ENCODE data around the gene CIPC.

CIPC gene, protein sequence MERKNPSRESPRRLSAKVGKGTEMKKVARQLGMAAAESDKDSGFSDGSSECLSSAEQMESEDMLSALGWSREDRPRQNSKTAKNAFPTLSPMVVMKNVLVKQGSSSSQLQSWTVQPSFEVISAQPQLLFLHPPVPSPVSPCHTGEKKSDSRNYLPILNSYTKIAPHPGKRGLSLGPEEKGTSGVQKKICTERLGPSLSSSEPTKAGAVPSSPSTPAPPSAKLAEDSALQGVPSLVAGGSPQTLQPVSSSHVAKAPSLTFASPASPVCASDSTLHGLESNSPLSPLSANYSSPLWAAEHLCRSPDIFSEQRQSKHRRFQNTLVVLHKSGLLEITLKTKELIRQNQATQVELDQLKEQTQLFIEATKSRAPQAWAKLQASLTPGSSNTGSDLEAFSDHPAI

DNA sequence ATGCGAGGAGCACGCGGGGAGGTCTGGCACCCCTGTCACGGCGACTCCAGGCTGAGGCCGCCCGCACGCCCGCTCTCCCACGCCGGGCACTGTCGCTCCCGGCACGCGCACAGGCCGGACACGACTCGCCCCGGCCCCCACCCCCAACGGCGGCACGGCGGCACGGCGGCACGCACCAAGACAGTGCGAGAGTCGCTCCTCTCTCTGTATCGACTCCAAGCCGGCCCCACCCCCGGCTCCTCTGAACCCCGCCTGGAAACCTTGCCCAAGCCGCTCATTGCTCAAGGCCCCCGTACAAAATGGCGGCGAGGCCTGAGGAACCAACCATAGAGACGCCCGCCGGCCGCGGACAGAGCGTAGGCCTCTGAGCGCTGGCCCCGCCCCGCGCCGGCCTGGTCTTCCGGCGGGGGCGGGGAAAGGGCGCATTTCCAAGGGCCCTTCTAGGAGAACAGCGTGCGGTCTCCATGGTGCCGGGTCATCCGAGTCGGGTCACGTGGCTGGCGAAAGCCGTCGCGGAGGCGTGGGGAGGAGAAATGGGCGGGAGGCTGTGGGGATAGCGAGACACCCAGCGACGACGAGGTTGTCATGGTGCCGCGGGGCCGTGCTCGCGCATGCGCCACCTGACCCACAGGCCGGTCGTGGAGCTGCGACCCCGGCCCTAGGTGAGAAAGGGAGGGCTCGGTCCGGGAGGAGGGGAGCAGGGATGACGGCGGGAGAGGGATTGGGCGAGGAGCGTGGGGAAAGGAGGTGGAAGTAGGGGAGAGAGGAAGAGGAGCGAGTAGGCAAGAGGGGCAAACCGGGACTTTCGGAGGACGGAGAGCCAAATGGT is at the start of gene CIPC:
TSS of gene CIPC (plus strand) at position 559 of the 829 bp plus-strand sequence. CDS start 7,451 bp downstream, outside the sequence.
- peak; percentile 97 for DNase-seq

DNA sequence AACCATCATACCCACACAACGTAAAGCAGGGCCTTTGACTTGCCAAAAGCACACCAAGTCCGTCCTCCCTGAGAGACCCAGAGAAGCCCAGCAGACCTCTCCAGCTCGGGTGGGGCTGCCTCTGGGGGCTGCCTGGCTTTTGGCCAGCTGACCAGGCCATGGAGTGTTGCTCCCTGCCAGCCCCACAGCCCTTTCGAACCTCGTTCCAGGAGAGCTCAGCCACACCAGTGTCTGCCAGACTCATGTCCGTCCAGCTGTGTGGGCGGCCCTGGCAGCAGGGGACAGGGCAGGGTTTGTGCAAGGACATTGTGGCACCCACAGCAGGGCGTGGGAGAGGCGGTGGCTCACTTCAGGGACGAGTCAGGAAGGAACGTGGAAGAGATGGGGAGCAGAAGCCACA is 46.9 kb upstream of the CIPC start:
- no peak for DNase-seq

DNA sequence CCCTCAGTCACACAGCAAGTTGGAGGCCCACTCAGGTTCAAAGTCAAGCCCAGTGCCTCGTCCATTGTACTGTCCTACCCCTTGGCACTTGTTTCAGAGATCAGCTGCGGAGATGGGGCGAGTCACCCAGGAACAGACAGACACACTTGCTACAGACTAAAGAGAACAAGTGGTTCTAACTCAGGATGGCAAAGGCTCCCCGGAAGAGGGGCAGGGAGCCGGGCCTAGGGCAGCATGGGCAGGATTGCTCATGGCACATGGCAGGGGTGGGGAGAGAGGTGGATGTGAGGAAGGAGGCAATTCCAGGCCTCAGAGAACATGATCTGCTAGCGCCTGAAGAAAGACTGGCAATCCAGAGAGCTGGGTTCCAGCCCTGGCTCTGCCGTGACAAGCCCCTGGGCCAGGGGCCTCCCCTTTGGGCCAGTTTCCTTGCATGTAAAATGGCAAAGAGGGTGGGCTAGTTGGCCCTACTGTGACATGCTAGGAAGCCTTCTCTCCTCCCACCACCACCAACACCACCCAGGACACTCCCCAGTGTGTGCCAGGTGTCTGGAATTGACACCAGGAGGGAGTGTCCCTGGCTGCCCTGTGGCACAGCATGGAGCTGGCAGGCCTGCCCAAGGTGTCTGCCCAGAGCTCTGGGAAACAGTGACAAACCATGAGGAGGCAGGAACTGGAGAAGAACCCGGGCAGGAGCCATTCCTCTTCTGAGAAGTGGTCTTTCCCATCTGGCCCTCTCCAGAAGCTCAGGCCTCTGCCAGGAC is 45.6 kb upstream of the CIPC start:
- no peak for DNase-seq

DNA sequence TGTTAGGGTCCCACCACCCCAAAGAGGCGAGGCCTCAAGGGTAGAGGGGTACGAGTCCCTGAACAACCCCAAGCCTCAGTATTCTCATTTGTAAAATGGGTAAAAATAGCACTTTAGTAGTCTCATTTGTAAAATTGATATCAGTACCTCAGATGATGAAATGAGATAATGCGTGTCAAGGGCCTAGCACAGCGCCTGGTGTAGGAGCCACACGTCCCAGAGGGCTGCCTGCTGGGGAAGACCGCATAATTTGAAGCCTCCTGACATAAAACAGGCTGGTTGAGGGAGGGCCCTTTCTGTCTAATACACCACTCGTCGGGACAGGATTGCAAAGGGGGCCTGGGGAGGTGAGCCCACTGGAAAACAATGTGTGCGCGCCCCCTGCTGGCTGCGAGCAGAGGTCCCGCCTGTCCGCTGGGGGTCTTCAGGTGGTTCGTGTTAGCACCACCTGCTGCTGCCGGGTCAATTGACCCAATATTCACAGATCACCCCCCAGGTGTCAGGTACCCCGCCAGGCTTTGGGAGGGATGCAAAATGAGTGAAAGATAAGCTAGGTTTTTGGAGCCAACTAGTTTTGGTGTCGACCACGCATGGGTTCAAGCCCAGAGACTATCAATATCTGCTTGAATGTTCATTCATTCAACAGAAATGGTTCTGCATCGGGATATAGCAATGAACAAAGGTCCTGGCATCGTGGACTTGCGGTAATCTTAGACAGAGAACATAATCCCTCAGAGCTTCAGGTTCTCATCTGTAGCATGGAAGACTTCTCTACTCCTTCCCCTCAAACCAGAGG is 44.8 kb upstream of the CIPC start:
- DNase-seq, result peak; percentile 52

DNA sequence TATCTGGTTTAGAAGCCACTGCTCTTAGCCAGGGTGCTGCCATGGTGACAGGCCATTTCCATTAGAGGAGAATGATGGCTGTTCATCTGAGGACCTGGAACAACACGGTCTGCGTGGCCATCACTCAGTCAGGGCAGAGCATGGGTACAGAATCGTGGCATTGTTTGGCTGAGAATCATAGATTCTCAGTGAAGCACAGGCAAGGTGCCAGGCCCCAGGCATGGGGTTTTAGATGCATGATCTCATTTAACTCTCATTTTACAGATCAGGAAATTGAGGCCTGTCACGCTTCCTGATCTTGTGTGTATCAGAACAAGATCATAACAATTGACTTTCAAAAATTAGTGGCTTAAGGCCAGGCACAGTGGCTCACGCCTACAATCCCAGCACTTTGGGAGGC is 42.8 kb upstream of the CIPC start:
- no peak for DNase-seq

DNA sequence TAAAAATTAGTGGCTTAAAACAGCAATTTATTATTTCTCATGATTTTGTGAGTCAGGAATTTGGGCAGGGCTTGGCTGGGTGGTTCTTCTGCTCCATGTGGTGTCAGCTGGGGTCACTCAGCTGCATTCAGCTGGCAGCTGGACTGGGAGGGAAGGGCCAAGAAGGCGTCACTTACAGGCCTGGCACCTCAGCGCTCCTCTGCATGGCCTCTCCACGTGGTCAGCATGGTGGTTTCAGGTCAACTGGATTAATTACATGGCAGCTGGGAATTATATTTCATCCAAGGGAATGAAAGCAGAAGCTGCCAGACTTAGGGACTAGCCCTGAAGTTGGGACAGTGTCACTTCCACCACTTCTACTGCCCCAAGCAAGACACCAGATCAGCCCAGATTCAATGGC is 42.1 kb upstream of the CIPC start:
- DNase-seq, result no peak

DNA sequence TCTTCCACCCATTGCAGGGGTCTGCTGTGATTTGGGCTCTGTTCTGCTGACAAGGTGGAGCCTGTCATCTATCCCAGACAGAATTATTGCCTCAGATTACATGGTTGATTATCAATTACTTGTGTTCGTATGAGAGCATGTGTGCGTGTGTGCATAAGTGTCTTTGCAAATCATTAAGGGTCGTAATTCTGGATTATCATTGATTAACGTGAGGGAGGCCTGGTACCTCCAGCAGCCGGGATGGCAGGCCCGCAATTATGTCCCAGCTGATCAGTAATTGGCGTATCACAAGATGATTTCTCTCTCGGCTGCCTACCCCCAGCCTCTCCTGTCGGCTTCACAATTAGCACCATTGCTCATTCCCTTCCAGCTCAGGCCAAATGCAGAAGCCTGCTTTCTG is 39.9 kb upstream of the CIPC start:
- no peak for DNase-seq

DNA sequence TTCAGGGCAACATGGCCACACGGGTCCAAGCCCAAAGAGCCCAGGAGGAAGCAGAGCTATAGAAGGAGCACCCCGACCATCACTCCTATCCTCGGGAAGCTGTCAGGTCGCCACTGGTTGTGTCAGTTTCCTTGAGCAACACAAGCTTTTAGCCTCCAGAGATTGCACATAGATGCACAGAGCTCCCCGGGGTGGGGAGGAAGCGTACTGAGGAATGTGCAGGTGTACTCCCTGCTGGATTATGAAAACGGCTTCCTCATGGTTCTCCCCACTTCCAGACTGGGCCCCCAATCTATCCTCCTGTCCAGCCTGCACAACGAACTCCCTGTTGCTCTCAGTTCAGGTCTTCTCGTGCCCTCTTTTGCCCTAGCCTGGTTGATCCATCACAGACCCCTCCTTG is 39.3 kb upstream of the CIPC start:
- DNase-seq, result no peak

DNA sequence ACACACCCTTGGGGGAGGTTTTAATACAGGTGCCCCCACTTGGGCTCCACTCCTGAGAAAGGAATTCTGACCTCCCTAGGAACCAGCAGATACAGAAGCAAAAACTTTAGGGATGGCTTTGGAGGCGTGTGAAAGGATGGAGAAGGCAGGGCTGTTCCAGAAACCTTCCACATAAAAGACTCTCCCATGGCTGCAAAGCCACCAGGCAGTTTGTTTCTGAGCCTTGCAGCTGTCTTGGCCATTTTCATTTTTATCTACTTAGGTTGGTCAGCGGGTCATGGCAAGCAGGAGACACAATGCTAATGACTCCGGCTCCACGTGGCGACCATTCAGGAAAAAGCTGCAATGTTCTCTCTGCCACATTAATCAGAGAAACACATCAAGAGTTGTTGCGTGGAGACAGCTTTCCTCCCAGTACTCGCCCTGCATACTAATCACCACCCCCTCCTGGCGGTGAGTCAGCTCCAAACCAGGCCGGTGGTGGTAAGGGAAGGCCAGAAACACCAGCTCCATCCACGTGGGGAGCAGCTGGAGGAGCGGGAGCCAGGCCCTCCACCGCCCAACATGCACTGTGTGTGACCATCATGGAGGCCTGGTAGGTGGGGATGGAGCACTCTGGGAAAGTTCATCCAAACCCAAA is 38.7 kb upstream of the CIPC start:
- DNase-seq, result no peak

DNA sequence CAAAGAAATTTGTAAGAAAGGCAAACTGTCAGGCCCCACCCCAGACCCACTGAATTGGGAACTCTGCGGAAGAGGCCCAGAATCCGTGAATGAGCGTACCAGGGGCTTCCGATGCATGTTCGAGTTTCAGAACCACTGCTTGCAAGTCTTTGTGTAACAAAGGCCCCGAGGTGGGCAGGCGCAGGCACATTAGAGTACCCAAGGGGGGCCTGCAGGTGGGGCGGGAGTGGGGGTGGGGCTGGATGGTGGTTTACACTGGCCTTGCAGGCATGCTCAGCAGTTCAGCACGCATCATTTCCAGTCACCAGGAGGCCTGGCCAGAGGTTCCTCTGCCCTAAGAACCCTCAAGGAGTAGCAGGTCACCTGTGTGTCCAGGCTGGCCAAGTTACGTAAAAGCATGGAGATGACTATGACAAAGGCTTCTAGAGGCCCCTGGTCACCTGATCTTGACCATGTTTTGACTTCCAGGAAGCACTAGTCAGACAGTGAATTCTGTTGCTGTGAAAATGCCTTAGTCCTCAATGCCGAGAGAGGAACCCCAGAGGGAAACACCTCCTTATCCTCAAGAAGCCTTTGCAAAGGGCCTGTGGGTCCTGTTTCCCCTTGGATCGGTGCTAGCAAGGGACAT is 36.3 kb upstream of the CIPC start:
- no peak for DNase-seq

DNA sequence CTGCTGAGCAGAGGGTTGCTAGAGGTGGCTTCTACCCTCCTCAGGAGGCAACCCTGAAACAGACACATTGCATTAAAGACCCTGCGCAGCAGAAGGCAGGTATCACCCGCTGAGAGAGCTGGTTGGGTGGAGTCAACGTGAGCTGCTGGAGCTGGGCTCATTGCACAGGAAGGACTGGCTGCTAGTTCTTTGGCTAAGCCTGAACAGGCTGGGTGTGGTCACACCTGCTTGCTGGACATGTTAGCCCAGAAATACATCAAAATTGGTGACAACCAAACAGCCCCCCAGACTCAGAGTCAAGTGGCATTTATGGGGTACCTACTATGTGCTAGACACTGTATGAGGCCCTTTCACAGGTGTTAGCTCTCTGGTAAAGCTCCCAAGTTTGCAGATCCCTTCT is 35.8 kb upstream of the CIPC start:
- no peak for DNase-seq

DNA sequence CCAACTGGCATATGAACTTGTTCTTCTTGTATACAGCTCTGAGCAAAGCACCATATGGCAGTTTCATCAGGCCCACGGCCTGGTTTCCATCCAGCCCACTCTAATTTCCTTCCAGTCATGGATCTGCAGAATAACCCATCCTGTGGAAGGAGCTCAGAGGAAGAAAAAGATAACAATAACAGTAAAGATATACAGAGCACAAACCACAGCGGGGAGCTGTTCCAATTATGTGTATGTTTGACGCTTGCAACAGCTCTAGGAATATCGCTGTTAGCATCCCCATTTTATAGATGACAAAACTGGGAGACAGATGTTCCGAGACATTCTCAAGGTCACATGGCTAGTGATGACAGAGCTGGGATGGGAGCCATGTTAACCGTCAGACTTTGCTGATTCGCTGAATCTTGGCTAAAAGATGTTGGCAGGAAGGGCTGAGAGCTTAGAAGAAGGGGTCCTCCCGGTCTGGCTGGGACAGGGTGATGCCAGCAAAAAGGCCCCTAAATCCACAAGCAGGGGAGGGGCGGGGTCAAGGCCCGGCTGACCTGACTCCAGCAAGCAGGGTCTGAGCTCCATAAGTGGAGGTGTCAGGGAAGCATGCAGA is 34.4 kb upstream of the CIPC start:
- DNase-seq, result no peak

DNA sequence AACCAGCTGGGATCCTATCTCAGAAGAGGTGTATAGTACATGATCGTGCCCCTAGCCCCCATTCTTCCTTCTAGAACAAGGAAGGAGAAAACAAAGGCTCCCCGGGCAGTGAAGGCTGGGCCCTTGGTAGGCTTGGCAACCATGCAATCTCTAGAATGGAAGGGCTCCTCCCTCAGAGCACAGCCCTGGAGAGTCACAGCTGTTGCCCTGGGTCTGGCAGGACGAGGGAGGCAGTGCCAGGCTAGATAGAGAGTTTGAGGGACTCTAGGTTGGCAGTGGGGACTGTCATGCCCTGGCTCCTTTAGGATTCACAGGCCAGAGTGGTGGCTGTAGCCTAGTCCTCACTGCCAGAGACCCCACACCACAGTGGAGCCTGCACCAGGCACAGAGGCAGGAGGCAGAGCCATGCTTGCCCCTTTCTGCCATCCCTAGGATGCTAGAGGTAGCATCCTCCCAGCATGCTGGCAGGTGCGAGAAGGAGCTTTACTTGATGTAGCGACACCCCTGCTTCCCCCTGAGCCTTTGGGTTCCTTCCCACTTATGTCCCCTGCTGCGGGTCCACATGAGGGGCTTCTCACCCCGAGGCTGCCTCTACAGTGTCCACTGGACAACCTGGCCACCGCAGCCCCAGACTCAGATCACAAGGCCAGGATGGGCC is 33.4 kb upstream of the CIPC start:
- no peak for DNase-seq

DNA sequence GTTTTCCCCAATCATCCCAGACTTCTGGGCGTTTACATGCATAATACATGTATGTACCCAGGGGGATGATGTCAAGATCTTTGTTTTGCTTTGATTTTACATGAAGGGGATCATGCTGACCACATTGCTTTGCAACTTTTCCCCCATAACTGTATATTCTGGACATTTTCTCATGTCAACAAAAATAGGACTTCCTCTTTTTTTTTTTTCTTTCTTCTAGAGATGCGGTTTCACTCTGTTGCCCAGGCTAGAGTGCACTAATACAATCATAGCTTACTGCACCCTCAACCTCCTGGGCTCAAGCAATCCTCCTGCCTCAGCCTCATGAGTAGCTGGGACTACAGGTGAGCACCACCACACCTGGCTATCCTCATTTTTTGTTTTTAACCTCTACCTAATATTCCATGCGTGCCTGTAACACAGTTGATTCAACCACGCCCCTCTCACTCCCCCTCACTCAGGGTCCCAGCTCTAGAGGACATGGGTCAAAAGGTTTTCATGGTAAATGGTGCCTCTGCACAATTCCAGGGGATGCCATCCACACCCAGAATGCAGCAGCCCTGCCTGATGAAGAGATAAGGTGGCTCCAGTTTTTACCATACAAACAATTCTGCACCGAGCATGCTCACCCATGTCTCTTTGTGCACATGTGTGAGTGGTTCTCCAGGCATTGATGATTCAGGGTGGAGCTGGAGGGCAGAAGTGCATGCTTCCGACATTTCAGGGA is 32.0 kb upstream of the CIPC start:
- no peak for DNase-seq

DNA sequence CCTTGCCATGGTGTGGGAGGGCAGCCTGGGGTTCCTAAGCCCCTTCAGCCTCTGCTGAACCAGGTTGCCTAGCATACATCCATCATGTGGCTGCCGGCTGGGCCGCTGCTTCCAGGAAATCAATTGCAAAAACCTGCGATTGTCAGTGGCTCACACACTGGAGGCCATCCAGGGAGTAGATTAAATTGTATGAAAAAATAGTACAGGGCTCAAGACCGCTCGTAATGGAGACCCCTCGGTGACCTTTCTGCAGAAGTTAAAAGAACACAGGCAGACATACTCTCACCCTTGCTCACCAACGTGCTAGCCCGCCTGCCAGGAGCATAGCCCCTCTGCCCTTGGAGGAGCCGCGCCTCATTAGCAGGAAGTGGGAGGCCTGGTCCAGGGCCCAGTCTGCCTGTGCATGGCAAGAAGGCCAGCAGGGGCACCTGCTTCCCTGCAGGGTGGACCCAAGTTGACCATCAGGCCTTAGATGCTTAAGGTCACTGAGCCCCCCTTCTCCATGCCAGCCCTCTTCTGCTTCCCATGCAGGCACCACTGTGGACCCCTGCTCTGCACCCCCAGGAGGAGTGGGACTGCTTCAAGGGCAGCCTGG is 31.4 kb upstream of the CIPC start:
- no peak for DNase-seq

DNA sequence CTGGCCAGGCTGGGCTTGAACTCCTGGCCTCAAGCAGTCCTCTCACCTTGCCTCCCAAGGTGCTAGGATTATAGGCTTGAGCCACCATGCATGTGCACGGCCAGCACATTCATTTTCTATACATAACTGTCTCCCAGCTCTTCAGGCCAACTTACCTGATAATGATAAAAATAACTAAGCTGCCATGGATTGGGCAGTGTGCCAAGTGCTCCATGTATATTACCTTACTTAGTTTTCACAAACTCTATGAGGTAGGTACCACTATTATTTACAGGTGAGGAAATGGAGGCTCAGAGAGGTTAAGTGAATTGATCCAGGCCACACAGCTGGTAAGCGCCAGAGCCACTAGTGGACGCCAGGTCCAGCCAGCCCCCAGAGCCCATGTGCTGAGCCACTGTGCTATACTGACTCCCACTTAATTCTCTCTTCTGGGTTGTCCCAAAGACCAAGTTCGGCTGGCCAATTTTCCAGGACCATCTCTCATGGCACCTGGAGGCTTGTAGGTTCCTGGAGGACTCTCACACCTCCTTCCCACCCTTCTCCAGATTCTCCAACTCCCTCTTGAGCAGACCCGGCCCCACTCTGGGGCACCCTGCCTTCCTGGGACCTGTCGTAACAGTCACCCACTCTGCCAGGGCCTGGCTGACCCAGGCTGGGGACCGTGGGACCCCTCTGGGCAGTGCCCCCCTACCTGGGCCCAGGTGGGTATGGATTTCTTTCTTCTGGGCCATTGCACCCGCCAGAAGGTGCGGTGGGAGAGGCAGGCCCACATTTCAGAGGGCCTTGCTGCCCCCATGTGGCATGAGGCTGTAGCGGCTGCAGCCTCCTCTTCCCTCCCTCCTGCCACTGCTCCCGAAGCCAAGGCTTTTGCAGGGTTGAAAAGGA is 30.2 kb upstream of the CIPC start:
- DNase-seq, result peak; percentile 60

DNA sequence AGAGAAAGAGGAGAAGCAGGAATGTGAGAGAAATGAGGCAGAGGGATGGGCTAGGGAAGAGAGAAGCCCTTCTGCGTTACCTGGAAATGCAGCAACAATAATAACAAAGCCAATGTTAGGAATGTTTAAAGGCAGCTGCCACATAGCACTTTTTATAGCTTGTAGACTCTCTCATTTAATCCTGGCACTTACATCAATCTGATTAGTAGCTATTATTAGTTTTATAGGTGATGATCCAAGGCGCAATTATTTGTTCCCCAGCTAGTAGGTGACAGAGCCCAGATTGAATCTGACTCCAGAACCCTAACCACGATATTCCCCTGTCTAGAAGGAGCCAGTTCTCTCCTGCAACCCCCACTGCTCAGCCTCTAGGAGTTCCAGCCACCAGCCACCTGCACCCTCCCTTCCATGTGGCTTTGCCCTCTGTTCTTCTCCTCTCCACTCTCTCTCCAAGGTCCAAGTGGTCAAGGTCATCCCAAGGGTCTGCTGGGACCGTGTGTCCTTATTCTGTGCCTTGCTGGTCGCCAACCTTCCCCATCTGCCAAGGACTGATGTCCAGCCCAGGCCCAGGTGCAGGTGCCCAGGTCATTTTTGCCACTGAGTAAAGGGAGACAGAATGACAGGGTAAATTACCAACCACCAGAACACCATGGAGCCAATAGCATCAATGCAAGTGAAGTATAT is 29.4 kb upstream of the CIPC start:
- no peak for DNase-seq

DNA sequence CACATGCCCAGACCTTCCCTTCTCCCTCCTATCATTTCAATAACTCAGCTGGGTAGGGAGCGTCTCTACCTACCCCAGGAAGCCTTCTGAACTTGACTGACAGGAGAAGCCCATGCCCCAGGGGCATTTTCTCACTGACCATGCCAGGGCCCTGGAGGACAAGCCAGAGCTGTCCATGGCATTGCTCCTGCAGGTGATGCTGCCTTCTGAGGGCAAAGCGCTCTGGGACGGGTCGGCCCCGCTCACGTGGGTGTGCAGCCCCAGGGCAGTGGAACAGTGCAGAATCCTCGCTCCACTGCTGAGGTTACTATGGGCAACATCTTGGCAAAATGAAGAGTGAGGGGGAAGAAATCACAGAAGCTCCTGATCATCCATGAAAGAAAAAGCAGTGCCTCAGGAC is 28.5 kb upstream of the CIPC start:
- no peak for DNase-seq

Data from kidney glomerular epithelial cell (primary cell).